Panc1 (cell line): ENCODE measurements around the gene TTYH2. TPM values are rescaled to one million over a fixed set of nuclear protein-coding genes. Genes with fewer than 3 reads are reported as not detected.

ENCODE experiments used
- ATAC-seq: fragments of 200-7000 bp; cut with Tn5 transposase; 2 replicates; pipeline ENCODE4 v1.9.1; 2020; ENCODE audit warnings: mild to moderate bottlenecking, moderate library complexity
- BruUV-seq: library from RNA; stranded (reverse); fragments of 400-500 nt; replicated peaks from 2 replicates; lab custom pipeline; 2021; lab: Mats Ljungman, UMichigan
- CTCF ChIA-PET: fragments of 300-600 bp; sonication (Branson Sonifier 250); formaldehyde crosslinking; loops from one replicate; lab custom pipeline; 2022; ENCODE audit warnings: antibody characterized with exemption; lab: Charles Lee
- POLR2A ChIA-PET: fragments of 300-600 bp; sonication (Branson Sonifier 250); formaldehyde crosslinking; loops from one replicate; lab custom pipeline; 2022; ENCODE audit warnings: antibody characterized with exemption; lab: Charles Lee
- DNase-seq: peaks from one replicate; pipeline ENCODE4 v3.0.0-alpha.2; 2010; ENCODE audit warnings: low read depth, low spot score
- H3K27ac ChIP-seq: 2 replicates; pipeline ENCODE4 v1.5.1; 2011; ENCODE audit warnings: mild to moderate bottlenecking, low read length, inconsistent platforms
- H3K27me3 ChIP-seq: fragments of 200-500 bp; sonication (Bioruptor generic); 2 replicates; pipeline ENCODE4 v1.6.0; 2014; ENCODE audit warnings: low read length, inconsistent platforms; ENCODE audit not compliant: control insufficient read depth, insufficient read depth
- H3K36me3 ChIP-seq: fragments of 200-500 bp; sonication (Bioruptor generic); 2 replicates; pipeline ENCODE4 v1.5.1; 2014; ENCODE audit warnings: inconsistent platforms, mild to moderate bottlenecking, low read length, moderate library complexity; ENCODE audit not compliant: control insufficient read depth, insufficient read depth
- H3K4me1 ChIP-seq: 2 replicates; pipeline ENCODE4 v1.5.1; 2011; ENCODE audit warnings: inconsistent platforms, mild to moderate bottlenecking, low read length, moderate library complexity; ENCODE audit not compliant: control insufficient read depth, insufficient read depth
- H3K4me3 ChIP-seq, 2 experiments: 2 replicates each; pipeline ENCODE4 v1.5.1; 2011 to 2012; ENCODE audit warnings: low read depth in 2 of 2, low read length in 2 of 2, mild to moderate bottlenecking in 2 of 2, inconsistent platforms in 1 of 2, moderate library complexity in 1 of 2
- H3K9me3 ChIP-seq: fragments of 200-500 bp; sonication (Bioruptor generic); 2 replicates; pipeline ENCODE4 v1.5.1; 2014; ENCODE audit warnings: low read depth, mild to moderate bottlenecking, inconsistent platforms, low read length, moderate library complexity; ENCODE audit not compliant: control insufficient read depth, insufficient read depth
- POLR2AphosphoS5 ChIP-seq: IDR thresholded peaks from 2 replicates; pipeline ENCODE4 v1.6.1; 2012; ENCODE audit warnings: mild to moderate bottlenecking, low read depth, low read length, moderate library complexity
- SIN3A ChIP-seq: IDR thresholded peaks from 2 replicates; pipeline ENCODE4 v1.6.1; 2012; ENCODE audit warnings: low read depth, mild to moderate bottlenecking, low read length, moderate library complexity, borderline replicate concordance; ENCODE audit not compliant: insufficient read depth
- TCF7L2 ChIP-seq: IDR thresholded peaks from 2 replicates; pipeline ENCODE4 v1.6.1; 2011; ENCODE audit warnings: mild to moderate bottlenecking, low read depth, low read length, inconsistent platforms
- in situ Hi-C: cut with HindIII; loops from 2 replicates; pipeline ENCODE4 v1.10.0; 2016; ENCODE audit warnings: low sequenced_read_pairs, low pct_unique_long_range_greater_than_20kb
- intact Hi-C: fragments of 100-400 bp; cut with micrococcal nuclease; formaldehyde crosslinking; loops from one replicate; pipeline ENCODE4 v1.10.0; 2022; ENCODE audit not compliant: unreplicated experiment
- total RNA-seq: library from RNA; stranded (reverse); gene quantifications from one replicate; pipeline ENCODE4 v1.2.1, GENCODE V29; 2021; ENCODE audit not compliant: unreplicated experiment
- TF ChIP-seq, protein P1 (sequence below): fragments of 450-650 bp; IDR thresholded peaks from 2 replicates; pipeline ENCODE4 v1.5.1; 2017; ENCODE audit warnings: mild to moderate bottlenecking
- TF ChIP-seq, protein P2 (sequence below), 2 experiments: IDR thresholded peaks; 2 replicates each; pipeline ENCODE4 v1.6.1; 2011 to 2012; ENCODE audit warnings: low read depth in 2 of 2, control low read depth in 1 of 2, low read length in 1 of 2, mild to moderate bottlenecking in 1 of 2, moderate library complexity in 1 of 2; ENCODE audit not compliant: insufficient read depth in 1 of 2

TTYH2 gene
- total RNA-seq, 1 experiment from 2014 or later, result 8.3 TPM

DNA sequence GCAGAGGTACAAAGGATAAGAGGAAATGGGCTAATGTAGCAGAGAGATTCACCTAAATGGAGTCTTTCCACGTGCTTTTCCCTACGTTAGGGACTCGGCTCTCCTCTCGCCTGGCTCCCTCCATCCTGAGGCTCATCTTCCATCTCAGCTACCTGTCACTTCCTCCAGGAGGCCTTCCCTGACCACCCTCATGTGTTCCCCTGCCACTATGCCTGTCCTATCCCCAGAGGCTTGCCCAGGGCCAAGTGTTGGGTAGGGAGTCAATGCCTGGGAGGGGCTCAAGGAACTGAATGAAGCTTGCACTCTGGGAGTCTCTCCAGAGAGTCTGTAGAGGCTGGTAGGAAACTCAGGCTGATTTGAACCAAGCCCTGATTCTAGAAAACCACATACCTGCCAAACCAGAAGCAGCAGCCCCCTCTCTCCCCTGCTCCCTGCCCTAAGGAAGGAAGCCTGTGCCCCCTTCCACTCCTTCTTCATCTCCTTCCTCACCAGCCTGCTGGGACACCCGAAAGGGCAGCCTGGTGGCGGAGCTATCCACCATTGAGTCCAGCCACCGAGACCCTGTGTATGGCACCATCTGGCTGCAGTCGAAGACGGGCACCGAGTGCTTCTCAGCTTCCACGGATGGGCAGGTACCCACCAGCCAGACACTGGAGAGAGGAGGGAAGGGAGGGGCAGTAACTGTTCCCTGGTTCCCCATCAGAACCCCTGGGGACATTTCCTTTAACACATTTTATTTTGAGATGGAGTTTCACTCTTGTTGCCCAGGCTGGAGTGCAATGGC, 86.0 kb downstream of the TTYH2 start:
- H3K9me3 ChIP-seq, result no peaks in the 10 kb centered on the region
- DNase-seq (no peak), ATAC-seq (no peak)
- peaks cover 4% of the 10 kb centered on the region; the same call in 1 of the 2 replicates for H3K4me1 ChIP-seq
- no TSS peak for BruUV-seq
- in situ Hi-C loops, result no loop called here
- intact Hi-C loops, result no loop called here
- H3K4me3 ChIP-seq, result no peak overlapping the region
- POLR2A ChIA-PET, result no interaction called here
- H3K36me3 ChIP-seq, result no peaks in the 10 kb centered on the region
- TF ChIP-seq TCF7L2 (no peak), POLR2AphosphoS5 (no peak), SIN3A (no peak)
- TF ChIP-seq, protein P1, sequence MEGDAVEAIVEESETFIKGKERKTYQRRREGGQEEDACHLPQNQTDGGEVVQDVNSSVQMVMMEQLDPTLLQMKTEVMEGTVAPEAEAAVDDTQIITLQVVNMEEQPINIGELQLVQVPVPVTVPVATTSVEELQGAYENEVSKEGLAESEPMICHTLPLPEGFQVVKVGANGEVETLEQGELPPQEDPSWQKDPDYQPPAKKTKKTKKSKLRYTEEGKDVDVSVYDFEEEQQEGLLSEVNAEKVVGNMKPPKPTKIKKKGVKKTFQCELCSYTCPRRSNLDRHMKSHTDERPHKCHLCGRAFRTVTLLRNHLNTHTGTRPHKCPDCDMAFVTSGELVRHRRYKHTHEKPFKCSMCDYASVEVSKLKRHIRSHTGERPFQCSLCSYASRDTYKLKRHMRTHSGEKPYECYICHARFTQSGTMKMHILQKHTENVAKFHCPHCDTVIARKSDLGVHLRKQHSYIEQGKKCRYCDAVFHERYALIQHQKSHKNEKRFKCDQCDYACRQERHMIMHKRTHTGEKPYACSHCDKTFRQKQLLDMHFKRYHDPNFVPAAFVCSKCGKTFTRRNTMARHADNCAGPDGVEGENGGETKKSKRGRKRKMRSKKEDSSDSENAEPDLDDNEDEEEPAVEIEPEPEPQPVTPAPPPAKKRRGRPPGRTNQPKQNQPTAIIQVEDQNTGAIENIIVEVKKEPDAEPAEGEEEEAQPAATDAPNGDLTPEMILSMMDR, result no peak
- TF ChIP-seq, protein P2, sequence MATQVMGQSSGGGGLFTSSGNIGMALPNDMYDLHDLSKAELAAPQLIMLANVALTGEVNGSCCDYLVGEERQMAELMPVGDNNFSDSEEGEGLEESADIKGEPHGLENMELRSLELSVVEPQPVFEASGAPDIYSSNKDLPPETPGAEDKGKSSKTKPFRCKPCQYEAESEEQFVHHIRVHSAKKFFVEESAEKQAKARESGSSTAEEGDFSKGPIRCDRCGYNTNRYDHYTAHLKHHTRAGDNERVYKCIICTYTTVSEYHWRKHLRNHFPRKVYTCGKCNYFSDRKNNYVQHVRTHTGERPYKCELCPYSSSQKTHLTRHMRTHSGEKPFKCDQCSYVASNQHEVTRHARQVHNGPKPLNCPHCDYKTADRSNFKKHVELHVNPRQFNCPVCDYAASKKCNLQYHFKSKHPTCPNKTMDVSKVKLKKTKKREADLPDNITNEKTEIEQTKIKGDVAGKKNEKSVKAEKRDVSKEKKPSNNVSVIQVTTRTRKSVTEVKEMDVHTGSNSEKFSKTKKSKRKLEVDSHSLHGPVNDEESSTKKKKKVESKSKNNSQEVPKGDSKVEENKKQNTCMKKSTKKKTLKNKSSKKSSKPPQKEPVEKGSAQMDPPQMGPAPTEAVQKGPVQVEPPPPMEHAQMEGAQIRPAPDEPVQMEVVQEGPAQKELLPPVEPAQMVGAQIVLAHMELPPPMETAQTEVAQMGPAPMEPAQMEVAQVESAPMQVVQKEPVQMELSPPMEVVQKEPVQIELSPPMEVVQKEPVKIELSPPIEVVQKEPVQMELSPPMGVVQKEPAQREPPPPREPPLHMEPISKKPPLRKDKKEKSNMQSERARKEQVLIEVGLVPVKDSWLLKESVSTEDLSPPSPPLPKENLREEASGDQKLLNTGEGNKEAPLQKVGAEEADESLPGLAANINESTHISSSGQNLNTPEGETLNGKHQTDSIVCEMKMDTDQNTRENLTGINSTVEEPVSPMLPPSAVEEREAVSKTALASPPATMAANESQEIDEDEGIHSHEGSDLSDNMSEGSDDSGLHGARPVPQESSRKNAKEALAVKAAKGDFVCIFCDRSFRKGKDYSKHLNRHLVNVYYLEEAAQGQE (IDR thresholded peaks at IDR 0.05; ENCODE audit: insufficient read depth in 1 of 2, low read depth in 2 of 2, low read length in 1 of 2), result no peak
- H3K27ac ChIP-seq, result no peak overlapping the region
- CTCF ChIA-PET, result interaction anchor here (0.5 to 1.2 kb wide), 4 partner anchors 15 to 80 kb away, joined by 3 to 4 read pairs (median 3); no protein-coding TSS in a partner anchor
- no peaks in the 10 kb centered on the region for H3K27me3 ChIP-seq

GRCh38 chr17:74303305-74303704, 89.9 kb downstream of the TTYH2 start:
- H3K4me1 ChIP-seq, result no peaks in the 10 kb centered on the region
- intact Hi-C loops (no loop called here), in situ Hi-C loops (no loop called here)
- BruUV-seq, result no TSS peak
- ATAC-seq (no peak), DNase-seq (no peak)
- POLR2A ChIA-PET, result no interaction called here
- H3K9me3 ChIP-seq, result no peaks in the 10 kb centered on the region
- no peak overlapping the region for H3K4me3 ChIP-seq
- no peaks in the 10 kb centered on the region for H3K36me3 ChIP-seq
- no peaks in the 10 kb centered on the region for H3K27me3 ChIP-seq
- CTCF ChIA-PET, result interaction anchor here (0.7 kb wide), 1 partner anchor 53 kb away, joined by 4 read pairs; no protein-coding TSS in a partner anchor
- TF ChIP-seq, protein P1, result no peak
- TF ChIP-seq POLR2AphosphoS5, result no peak
- no peak for TF ChIP-seq TCF7L2
- TF ChIP-seq, protein P2 (IDR thresholded peaks at IDR 0.05; ENCODE audit: insufficient read depth in 1 of 2, low read depth in 2 of 2, low read length in 1 of 2), result no peak
- no peak for TF ChIP-seq SIN3A
- no peak overlapping the region for H3K27ac ChIP-seq
